Measurements from ENCODE around the gene PIK3C2G. TPM values are rescaled to one million over a fixed set of nuclear protein-coding genes. Genes with fewer than 3 reads are reported as not detected.

Gene PIK3C2G
- total RNA-seq, 2 donors from 2014 or later, result not detected

DNA sequence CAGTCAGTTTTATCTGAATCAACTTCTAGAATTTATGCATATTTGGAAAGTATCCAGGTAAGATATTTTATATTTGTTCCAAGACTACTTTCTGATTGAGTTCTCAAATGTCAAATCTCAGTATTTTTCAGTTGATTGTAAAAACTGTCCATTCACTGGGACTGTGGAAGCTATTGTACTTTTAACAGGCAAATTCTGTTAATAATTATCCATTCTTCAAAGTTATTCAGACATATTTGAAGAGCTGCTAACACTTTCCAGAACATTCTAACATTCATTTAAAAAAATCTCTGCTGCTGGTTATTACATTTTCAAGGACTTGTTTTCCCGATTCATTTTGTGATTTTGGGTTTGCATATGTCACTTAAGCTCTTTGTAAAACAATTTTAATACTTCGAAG is 59.7 kb downstream of the PIK3C2G start:
- Mint-ChIP-seq H3K27me3 (ENCODE audit: insufficient read depth) (no peaks in the 10 kb centered on the region), H3K27ac (no peak overlapping the region), H3K36me3 (ENCODE audit: low read depth) (no peaks in the 10 kb centered on the region), H3K4me1 (no peaks in the 10 kb centered on the region), H3K4me3 (no peak overlapping the region), H3K9me3 (no peaks in the 10 kb centered on the region)
- Histone ChIP-seq H3K27me3 (ENCODE audit: control insufficient read depth, insufficient read depth, low read length, poor library complexity, severe bottlenecking) (no peaks in the 10 kb centered on the region), H3K9me3 (ENCODE audit: control insufficient read depth, low read length) (no peaks in the 10 kb centered on the region), H3K9ac (ENCODE audit: extremely low read depth, low read length, poor library complexity, severe bottlenecking) (no peak overlapping the region), H3K4me1 (ENCODE audit: control insufficient read depth, insufficient read depth, low read length) (no peaks in the 10 kb centered on the region), H3K27ac (ENCODE audit: low read depth, low read length) (no peak overlapping the region), H3K36me3 (ENCODE audit: control insufficient read depth, insufficient read depth, low read length) (no peaks in the 10 kb centered on the region), H3K4me3 (ENCODE audit: low read length) (no peak overlapping the region)
- no peak for DNase-seq
- WGBS, 2 experiments (ENCODE audit: insufficient coverage in 1 of 2, insufficient read length in 1 of 2), result 100% methylated on average over 1 of the region's 2 CpGs; no CpG with 5 or more reads in 1 of the 2 experiments
- TF ChIP-seq, protein P1, sequence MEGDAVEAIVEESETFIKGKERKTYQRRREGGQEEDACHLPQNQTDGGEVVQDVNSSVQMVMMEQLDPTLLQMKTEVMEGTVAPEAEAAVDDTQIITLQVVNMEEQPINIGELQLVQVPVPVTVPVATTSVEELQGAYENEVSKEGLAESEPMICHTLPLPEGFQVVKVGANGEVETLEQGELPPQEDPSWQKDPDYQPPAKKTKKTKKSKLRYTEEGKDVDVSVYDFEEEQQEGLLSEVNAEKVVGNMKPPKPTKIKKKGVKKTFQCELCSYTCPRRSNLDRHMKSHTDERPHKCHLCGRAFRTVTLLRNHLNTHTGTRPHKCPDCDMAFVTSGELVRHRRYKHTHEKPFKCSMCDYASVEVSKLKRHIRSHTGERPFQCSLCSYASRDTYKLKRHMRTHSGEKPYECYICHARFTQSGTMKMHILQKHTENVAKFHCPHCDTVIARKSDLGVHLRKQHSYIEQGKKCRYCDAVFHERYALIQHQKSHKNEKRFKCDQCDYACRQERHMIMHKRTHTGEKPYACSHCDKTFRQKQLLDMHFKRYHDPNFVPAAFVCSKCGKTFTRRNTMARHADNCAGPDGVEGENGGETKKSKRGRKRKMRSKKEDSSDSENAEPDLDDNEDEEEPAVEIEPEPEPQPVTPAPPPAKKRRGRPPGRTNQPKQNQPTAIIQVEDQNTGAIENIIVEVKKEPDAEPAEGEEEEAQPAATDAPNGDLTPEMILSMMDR (conservative IDR thresholded peaks at IDR 0.05), result no peak

DNA sequence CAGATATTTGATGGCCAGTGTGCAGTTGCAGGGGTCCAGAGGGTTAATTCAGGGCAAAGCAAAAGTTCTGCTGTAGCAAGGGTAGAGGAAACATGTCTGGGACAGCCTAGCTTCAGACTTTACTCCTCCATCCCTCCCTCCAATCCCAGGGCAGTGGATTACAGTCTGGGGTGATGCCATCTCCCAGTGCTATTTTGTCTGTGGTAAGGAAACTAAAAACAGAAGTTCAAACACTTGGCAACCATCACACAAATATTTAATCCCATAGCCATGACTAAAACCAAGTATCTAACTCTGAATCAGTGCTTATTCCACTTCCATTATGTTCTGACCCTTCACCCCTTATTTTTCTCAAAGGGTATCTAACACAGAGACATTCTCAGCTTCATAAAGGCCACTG is 61.8 kb downstream of the PIK3C2G start:
- no peaks in the 10 kb centered on the region for H3K9me3 ChIP-seq (ENCODE audit: control insufficient read depth, low read length)
- H3K9me3 Mint-ChIP-seq, result no peaks in the 10 kb centered on the region
- TF ChIP-seq, protein P1 (conservative IDR thresholded peaks at IDR 0.05), result no peak
- no peaks in the 10 kb centered on the region for H3K4me1 Mint-ChIP-seq
- H3K36me3 ChIP-seq (ENCODE audit: control insufficient read depth, insufficient read depth, low read length), result no peaks in the 10 kb centered on the region
- DNase-seq, result no peak
- no peaks in the 10 kb centered on the region for H3K27me3 Mint-ChIP-seq (ENCODE audit: insufficient read depth)
- H3K4me3 Mint-ChIP-seq, result no peak overlapping the region
- H3K27ac ChIP-seq (ENCODE audit: low read depth, low read length), result no peak overlapping the region
- peak overlapping the region; percentile 19 for H3K27ac Mint-ChIP-seq
- no peak overlapping the region for H3K9ac ChIP-seq (ENCODE audit: extremely low read depth, low read length, poor library complexity, severe bottlenecking)
- no peaks in the 10 kb centered on the region for H3K27me3 ChIP-seq (ENCODE audit: control insufficient read depth, insufficient read depth, low read length, poor library complexity, severe bottlenecking)
- H3K4me3 ChIP-seq (ENCODE audit: low read length), result no peak overlapping the region
- H3K4me1 ChIP-seq (ENCODE audit: control insufficient read depth, insufficient read depth, low read length), result no peaks in the 10 kb centered on the region
- no peaks in the 10 kb centered on the region for H3K36me3 Mint-ChIP-seq (ENCODE audit: low read depth)

DNA sequence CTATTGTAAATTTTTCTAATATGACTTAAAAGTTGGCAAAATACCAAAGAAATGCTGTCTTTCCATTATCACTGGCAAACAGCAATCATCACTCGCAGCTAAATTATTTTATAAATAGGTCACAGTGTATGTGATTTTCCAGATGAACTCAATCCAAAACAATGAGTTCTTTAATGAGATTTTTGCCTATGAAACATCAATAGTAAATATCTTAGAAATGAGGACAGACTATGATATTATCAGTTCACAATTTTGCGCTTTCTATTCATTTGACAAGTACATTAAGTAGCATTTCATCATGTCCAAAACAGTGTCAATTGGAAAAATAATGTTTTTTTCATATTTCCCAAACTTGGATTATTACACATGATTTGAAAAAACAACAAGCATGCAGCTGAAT is 65.7 kb downstream of the PIK3C2G start:
- TF ChIP-seq, protein P1 (conservative IDR thresholded peaks at IDR 0.05), result no peak
- H3K9ac ChIP-seq (ENCODE audit: extremely low read depth, low read length, poor library complexity, severe bottlenecking), result no peak overlapping the region
- H3K9me3 ChIP-seq (ENCODE audit: control insufficient read depth, low read length), result no peaks in the 10 kb centered on the region
- H3K27me3 ChIP-seq (ENCODE audit: control insufficient read depth, insufficient read depth, low read length, poor library complexity, severe bottlenecking), result no peaks in the 10 kb centered on the region
- no peaks in the 10 kb centered on the region for H3K4me1 Mint-ChIP-seq
- H3K36me3 ChIP-seq (ENCODE audit: control insufficient read depth, insufficient read depth, low read length), result no peaks in the 10 kb centered on the region
- H3K36me3 Mint-ChIP-seq (ENCODE audit: low read depth), result no peaks in the 10 kb centered on the region
- no peaks in the 10 kb centered on the region for H3K9me3 Mint-ChIP-seq
- H3K4me3 ChIP-seq (ENCODE audit: low read length), result no peak overlapping the region
- H3K4me3 Mint-ChIP-seq, result no peak overlapping the region
- WGBS, 2 experiments (ENCODE audit: insufficient coverage in 1 of 2, insufficient read length in 1 of 2), result 100% methylated on average over 1 to 2 of the region's 2 CpGs
- H3K27me3 Mint-ChIP-seq (ENCODE audit: insufficient read depth), result no peaks in the 10 kb centered on the region
- H3K4me1 ChIP-seq (ENCODE audit: control insufficient read depth, insufficient read depth, low read length), result no peaks in the 10 kb centered on the region
- H3K27ac Mint-ChIP-seq, result no peak overlapping the region
- H3K27ac ChIP-seq (ENCODE audit: low read depth, low read length), result no peak overlapping the region
- no peak for DNase-seq
